Sigmoid colon (tissue), 7 donors: Measurements from ENCODE around the gene PMP22. TPM values are rescaled to one million over a fixed set of nuclear protein-coding genes. Genes with fewer than 3 reads are reported as not detected.
A peak's percentile ranks its signal among the peaks of the same experiment; 100 is the strongest.

Experiments
- DNase-seq: peaks from one replicate; pipeline ENCODE4 v3.0.0-alpha.2; 2019
- H3K27ac ChIP-seq, 4 donors: fragments of 200-600 bp; sonication (generic); one replicate each; pipeline ENCODE4 v1.5.1; 2016 to 2019; ENCODE audit warnings: mild to moderate bottlenecking in 1 of 4
- H3K27me3 ChIP-seq, 3 donors: fragments of 200-600 bp; sonication (generic); one replicate each; pipeline ENCODE4 v1.5.1; 2019; ENCODE audit warnings: mild to moderate bottlenecking in 1 of 3
- H3K36me3 ChIP-seq, 4 donors: fragments of 200-600 bp; sonication (generic); one replicate each; pipeline ENCODE4 v1.5.1; 2016 to 2019
- H3K4me1 ChIP-seq, 4 donors: fragments of 200-600 bp; sonication (generic); one replicate each; pipeline ENCODE4 v1.5.1; 2017 to 2019
- H3K4me3 ChIP-seq, 4 donors: fragments of 200-600 bp; sonication (generic); one replicate each; pipeline ENCODE4 v1.5.1; 2017 to 2019; ENCODE audit warnings: mild to moderate bottlenecking in 2 of 4, moderate library complexity in 1 of 4
- H3K9me3 ChIP-seq, 4 donors: fragments of 200-600 bp in 3 of 4; sonication (generic) in 3 of 4; one replicate each; pipeline versions ENCODE4 v1.5.1 to v1.6.1; 2013 to 2019
- CTCF ChIP-seq, 4 experiments: fragments of 450-650 bp in 3 of 4; fragments of 200-600 bp in 1 of 4; IDR thresholded peaks; one replicate each; pipeline ENCODE4 v1.5.1; 2016 to 2019; ENCODE audit warnings: antibody characterized with exemption in 4 of 4, mild to moderate bottlenecking in 3 of 4, moderate library complexity in 2 of 4
- EP300 ChIP-seq, 4 donors: sonication (generic); formaldehyde crosslinking; IDR thresholded peaks; one replicate each; pipeline ENCODE4 v1.6.1; 2017; ENCODE audit warnings: antibody characterized with exemption in 4 of 4
- POLR2A ChIP-seq, 2 donors: fragments of 450-650 bp; IDR thresholded peaks; one replicate each; pipeline ENCODE4 v1.6.1; 2016; ENCODE audit warnings: antibody characterized with exemption in 2 of 2, mild to moderate bottlenecking in 2 of 2, moderate library complexity in 2 of 2
- POLR2AphosphoS5 ChIP-seq, 4 donors: sonication (generic); formaldehyde crosslinking; IDR thresholded peaks; one replicate each; pipeline ENCODE4 v1.6.1; 2017; ENCODE audit warnings: antibody characterized with exemption in 4 of 4
- WGBS, 2 donors: extraction: QIAGEN DNeasy Blood & Tissue Kit; methylation state at CpG; one replicate each; pipeline ENCODE4 v1.1.7; 2013; 5-methylcytosine and 5-hydroxymethylcytosine counted together
- intact Hi-C: fragments of 100-400 bp; cut with DNase I; formaldehyde crosslinking; loops from one replicate; pipeline ENCODE4 v1.15.1; 2023
- polyA plus RNA-seq, 3 donors: library from polyadenylated mRNA; stranded (reverse); fragments of 200-250 nt; gene quantifications; one replicate each; pipeline ENCODE4 v1.2.3, GENCODE V29; 2013
- total RNA-seq, 4 donors: library from RNA; depleted of rRNA; stranded (reverse); fragments of >200 nt; gene quantifications; one replicate each; pipeline ENCODE4 v1.1.0, GENCODE V29; 2016
- donor health status: healthy with polysubstance abuse.
- donor health status: Bipolar disorder and iron deficiency.
- donor health status: healthy.

PMP22 gene
- total and polyA plus RNA-seq, 7 donors, result 25.2 to 350 (median 125) TPM

GRCh38 chr17:15288859-15289258 lies 23.7 kb upstream of the PMP22 start:
- Histone ChIP-seq H3K36me3 (no peaks in the 10 kb centered on the region), H3K4me1 (peaks cover 0 to 29% (median 21%) of the 10 kb centered on the region in 4 donors), H3K27me3 (no peaks in the 10 kb centered on the region), H3K4me3 (no peak overlapping the region), H3K9me3 (no peaks in the 10 kb centered on the region), H3K27ac (no peak overlapping the region)
- WGBS, 2 donors, result 75 to 91% methylated on average over 1 of the region's 1 CpG
- DNase-seq, result no peak
- TF ChIP-seq POLR2AphosphoS5 (IDR thresholded peaks at IDR 0.05) (no peak), EP300 (IDR thresholded peaks at IDR 0.05) (no peak), CTCF (IDR thresholded peaks at IDR 0.05) (no peak), POLR2A (IDR thresholded peaks at IDR 0.05) (no peak)
- intact Hi-C loops, result no loop called here

GRCh38 chr17:15287538-15288267 lies 22.6 kb upstream of the PMP22 start:
- intact Hi-C loops, result no loop called here
- peaks cover 0 to 29% (median 21%) of the 10 kb centered on the region in 4 donors for H3K4me1 ChIP-seq
- no peaks in the 10 kb centered on the region for H3K36me3 ChIP-seq
- peak overlapping the region in 3 of 4 donors; percentile 44 to 55 (median 49) for H3K27ac ChIP-seq
- H3K27me3 ChIP-seq, result no peaks in the 10 kb centered on the region
- 69 to 74% methylated on average over 4 of the region's 4 CpGs for WGBS, 2 donors
- no peak for TF ChIP-seq POLR2A (IDR thresholded peaks at IDR 0.05)
- no peak for TF ChIP-seq CTCF (IDR thresholded peaks at IDR 0.05)
- no peak for TF ChIP-seq EP300 (IDR thresholded peaks at IDR 0.05)
- no peak for TF ChIP-seq POLR2AphosphoS5 (IDR thresholded peaks at IDR 0.05)
- H3K9me3 ChIP-seq, result no peaks in the 10 kb centered on the region
- peak; percentile 81 for DNase-seq
- peak overlapping the region in 2 of 4 donors; percentile 8 to 14 for H3K4me3 ChIP-seq

- Histone ChIP-seq H3K4me3 (no peak overlapping the region), H3K9me3 (no peaks in the 10 kb centered on the region), H3K27me3 (no peaks in the 10 kb centered on the region), H3K36me3 (no peaks in the 10 kb centered on the region), H3K4me1 (peaks cover 0 to 29% (median 21%) of the 10 kb centered on the region in 4 donors), H3K27ac (no peak overlapping the region)
- WGBS, 2 donors, result 91 to 92% methylated on average over 6 of the region's 6 CpGs
- no peak for DNase-seq
- intact Hi-C loops, result no loop called here
- TF ChIP-seq EP300 (IDR thresholded peaks at IDR 0.05) (no peak), POLR2A (IDR thresholded peaks at IDR 0.05) (no peak), CTCF (IDR thresholded peaks at IDR 0.05) (no peak), POLR2AphosphoS5 (IDR thresholded peaks at IDR 0.05) (no peak)
Measured at GRCh38 chr17:15285466-15285865, 20.3 kb upstream of the PMP22 start.

GRCh38 chr17:15284537-15284936 lies 19.4 kb upstream of the PMP22 start:
- intact Hi-C loops, result no loop called here
- 52 to 55% methylated on average over 2 of the region's 2 CpGs for WGBS, 2 donors
- TF ChIP-seq POLR2A (IDR thresholded peaks at IDR 0.05) (no peak), POLR2AphosphoS5 (IDR thresholded peaks at IDR 0.05) (no peak), CTCF (IDR thresholded peaks at IDR 0.05) (no peak), EP300 (IDR thresholded peaks at IDR 0.05) (no peak)
- Histone ChIP-seq H3K27me3 (no peaks in the 10 kb centered on the region), H3K36me3 (no peaks in the 10 kb centered on the region), H3K4me3 (no peak overlapping the region), H3K9me3 (no peaks in the 10 kb centered on the region), H3K4me1 (peaks cover 0 to 29% (median 21%) of the 10 kb centered on the region in 4 donors), H3K27ac (no peak overlapping the region)
- DNase-seq, result no peak
